HuH-7 (cell line): ENCODE measurements around the gene TRIP6.
"Not testable (repeated sequence)": the region's sequence is repeated elsewhere in the genome, so short reads cannot be mapped to it uniquely, and the experiment has no call there.

Experiments used
- DNase-seq: peaks from one replicate; pipeline ENCODE4 v3.0.0; 2011; ENCODE audit warnings: low spot score

TRIP6 gene

DNA sequence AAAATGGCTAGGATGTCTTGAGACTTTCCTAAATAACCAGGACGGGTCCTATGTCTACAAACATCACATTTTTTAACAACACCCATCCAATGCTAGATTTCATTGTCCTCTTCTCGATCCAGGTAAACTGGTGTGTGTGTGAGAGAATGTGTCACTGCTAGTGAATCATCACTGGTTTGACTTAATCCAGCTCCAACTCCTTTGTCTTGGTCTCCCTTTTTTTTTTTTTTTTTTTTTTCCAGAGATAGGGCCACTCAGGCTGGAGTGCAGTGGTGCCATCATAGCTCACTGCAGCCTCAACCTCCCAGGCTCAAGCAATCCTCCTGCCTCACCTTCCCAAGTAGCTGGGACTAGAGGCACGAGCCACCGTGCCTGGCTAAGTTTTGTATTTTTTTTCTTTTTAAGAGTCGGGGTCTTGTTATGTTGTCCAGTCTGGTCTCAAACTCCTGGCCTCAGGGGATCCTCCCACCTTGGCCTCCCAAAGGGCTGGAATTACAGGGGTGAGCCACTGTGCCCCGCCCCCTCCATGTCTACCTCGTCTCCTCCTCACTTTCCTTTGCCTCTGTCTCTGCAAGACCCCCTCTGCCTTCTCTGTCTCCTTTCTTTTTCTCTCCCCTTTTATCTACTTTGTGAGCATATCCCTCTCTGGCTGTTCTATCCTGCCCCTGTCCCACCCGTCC is 24.5 kb downstream of the TRIP6 start:
- no peak for DNase-seq

DNA sequence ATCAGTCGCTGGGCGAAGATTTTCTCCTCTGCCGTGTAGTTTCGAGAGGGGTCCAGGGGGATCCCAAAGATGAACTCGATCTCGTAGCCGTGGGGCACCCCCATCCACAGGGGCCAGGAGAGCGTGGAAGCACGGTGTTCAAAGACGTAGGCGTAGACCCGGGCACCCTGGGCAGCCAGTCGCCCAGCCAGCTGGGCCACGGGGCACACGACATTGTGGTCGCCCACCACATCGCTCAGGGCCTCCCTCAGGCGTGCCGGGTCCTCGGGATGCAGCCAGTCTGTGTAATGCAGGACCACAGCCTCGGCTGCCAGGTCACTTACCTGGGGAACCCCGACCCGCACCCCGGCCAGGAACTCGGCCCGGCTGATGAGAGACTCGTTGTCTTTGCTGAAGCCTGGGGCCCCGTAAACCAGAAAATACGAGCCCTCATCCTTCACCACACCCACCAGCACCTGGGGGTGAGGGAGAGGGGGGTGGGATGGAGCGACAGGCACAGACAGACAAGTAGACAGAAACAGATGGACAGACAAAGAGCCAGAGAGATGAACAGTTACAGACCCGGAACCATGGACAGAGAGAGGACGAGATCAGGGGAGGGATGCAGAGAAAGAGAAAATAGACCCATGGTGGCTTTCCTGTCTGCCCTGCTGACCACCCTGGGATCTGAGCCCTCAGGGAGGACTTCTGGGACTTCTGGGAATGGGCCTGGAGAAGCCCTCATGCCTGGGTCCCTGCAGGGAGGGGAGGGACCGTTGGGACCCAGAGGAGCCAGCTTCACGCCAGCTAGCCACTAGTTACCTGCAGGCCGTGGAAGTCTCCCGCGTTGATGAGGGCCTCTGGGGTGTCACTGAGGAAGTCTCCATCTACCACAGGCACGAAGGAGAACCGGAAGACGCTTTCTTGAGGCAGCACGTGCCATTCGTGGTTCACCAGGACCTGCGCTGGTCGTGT is 25.5 kb downstream of the TRIP6 start:
- no peak for DNase-seq

DNA sequence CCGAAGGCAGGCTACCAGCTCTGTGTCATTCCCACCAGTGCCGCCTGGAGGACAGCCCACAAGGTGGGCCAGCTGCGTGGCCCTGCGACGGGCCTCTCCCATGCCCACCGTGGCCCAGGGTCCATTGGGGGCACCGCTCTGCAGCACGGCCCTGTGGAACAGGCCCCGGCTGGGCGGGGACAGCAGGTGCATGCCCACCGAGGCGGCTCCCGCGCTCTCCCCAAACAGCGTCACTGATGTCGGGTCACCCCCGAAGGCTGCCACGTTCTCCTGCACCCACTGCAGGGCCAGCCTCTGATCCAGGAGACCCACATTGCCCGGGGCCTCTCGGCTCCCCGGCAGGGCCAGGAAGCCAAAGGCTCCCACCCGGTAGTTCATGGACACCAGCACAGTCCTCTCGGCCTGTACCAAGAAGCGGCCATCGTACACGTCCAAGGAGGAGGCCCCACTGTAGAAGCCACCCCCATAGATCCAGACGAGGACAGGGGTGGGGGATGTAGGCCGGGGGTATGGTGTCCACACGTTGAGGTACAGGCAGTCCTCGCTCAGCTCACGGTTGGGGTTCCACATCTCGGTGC is 26.2 kb downstream of the TRIP6 start:
- DNase-seq: no peak

DNA sequence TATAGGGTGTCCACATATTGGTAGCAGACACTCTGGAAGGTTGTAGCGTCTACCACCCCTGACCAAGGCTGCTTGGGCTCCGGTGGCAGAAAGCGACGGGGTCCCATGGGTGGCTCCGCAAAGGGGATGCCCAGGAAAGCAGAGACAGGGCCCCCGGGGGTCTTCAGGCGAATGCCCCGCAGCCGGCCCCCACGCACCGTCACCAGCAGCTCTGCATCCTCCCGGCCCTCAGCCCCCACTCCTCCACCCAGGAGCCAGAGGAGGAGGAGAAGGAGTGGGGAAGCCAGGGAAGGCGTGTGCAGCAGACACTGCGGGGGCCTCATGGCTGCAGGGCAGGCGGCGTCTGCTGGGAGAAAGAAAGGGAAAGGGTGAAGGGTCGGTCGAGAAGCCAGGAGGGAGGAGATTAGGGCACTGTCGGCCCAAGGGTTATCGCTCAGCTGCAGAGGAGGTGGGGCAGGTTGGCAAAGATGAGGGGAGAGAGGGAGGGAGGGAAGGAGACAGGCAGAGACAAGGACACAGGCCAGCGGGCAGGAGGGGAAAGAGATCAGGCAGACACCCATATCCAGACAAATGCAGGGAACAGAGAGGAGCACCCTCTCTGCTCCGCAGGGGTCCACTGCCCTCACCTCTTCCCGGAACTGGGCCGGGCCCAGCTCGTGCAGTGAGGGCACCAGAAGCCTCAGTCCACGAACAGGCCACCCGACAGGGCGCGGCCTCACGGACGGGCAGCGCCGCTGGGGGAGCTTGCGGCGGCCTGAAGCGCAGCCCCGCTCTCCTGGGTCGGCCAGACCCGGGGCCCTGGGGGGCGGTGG is 26.9 kb downstream of the TRIP6 start:
- no peak for DNase-seq

DNA sequence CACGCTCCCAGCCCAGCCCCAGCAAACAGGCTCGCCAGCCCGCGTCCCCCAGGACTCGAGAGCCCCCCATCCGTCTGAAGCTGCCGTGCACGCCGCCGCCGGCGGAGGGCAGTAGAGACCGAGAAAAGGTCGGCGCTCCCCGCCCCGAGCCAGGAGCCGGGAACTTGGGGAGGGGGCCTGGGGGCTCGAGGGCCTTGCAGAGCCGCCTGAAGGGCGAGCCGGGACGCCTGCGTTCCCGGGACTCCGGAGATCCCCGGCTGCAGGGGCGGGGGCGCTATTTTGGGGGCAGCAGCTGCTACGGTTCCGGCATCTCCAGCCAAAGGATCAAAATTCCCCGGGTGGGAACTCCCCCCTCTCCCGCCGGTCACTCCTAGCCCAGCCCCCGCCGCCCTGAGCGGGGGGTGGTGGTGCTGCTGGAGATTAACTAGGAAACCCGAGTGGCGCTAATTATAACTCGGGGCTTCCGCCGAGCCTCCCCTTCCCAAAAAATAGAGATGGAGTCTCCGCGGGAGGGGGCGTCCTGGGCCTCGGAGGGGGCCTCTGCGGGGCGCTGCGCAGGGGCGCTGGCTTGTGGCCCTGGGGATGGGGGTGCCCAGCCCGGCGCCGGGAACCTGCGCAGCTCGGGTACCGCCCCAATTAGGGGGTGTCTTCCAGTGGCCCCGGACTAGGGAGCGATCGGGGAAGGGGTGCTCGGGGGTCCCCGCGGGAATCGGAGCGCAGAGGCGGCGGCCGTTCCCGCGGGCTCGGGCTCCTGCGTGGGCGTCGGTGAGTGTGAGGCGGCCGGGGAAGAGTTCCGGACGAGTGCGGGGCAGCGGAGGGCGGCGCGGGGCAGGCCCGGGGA is 27.9 kb downstream of the TRIP6 start:
- peak; percentile 79 for DNase-seq

- no peak for DNase-seq
These were observed 28.4 kb downstream of the TRIP6 start, which contains the start of gene ACHE for GRCh38 chr7:100895701-100895955. Gene ACHE (minus strand): TSS chr7:100895888. CDS start chr7:100894232, 1,656 bp downstream.

DNA sequence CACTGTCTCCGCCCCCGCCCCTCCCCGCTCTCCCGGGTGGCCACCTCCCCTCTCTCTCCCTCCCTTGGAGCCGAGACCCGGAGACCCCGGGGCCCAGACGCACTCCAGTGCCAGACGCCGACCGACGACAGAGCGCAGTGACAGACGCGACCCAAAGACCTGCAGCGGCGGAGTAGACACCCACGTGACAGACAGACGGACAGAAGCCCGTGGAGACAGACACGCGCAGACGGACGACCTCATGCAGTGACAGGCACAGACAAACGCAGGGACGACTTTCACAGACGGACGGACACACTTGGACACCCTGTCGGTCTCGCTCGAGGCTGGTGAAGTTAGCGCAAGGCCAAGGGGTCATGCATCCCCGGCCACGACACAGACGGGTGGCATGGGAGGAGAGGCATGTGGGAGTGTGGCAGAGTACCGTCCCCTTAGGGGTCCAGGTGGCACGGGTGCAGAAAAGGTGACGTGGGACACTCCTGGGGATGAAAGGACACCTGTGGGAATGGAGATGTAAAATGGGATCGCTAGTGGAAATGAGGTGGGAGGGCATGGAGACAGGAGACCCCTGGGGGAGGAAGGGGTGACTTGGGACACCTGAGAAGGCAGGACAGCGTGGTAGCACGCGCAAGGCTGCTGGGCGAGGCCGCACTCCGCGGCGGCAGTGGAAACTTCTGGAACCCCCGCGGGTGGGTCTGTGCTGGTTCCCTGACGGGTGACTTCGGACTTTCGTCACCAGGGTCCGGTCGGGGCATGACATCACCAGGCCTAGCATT is 29.0 kb downstream of the TRIP6 start:
- DNase-seq: peak; percentile 86

- DNase-seq: no peak
These were observed 29.8 kb downstream of the TRIP6 start for GRCh38 chr7:100896732-100897608.

DNA sequence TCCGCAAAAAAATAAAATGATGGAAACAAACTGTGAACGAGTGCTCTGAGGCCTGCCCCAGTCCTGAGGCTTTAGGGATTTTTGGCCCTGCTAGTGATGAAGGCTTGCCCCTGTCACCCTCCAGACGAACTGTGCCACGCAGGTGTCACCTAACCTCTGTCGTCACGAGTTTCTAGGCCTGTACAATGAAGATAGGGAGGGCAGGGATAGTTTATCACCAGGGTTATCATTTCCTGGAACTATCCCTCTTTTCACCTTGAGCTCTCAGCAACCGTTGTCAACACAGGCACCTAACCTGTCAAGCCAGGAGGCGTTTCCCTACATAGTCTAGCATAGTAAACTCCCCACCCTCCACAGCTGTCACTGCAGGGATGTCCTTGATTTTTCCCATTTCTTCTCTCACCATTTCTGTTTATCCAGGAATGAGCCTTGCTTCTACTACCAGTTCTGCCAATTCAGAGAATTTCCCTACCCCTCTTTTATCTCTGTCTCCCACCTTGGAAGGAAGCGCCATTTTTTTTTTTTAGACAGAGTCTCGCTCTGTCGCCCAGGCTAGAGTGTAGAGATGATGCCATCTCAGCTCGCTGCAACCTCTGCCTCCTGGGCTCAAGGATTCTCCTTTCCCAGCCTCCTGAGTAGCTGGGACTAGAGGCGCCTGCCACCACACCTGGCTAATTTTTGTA is 30.7 kb downstream of the TRIP6 start:
- DNase-seq: no peak

DNA sequence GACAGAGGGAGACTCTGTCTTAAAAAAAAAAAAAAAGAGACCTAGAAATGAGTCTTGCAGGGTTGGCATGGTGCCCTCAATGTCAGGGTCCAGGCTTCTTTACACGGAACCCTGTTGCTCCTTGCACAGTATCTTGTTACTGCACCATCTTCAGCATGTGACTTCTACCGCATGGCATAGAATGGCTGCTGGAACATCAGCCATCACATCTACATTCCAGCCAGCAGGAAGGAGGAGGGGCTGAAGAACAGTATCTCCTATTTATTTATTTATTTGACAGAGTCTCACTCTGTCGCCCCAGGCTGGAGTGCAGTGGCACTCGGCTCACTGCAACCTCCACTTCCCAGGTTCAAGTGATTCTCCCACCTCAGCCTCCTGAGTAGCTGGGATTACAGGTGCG is 32.2 kb downstream of the TRIP6 start:
- no peak for DNase-seq

DNA sequence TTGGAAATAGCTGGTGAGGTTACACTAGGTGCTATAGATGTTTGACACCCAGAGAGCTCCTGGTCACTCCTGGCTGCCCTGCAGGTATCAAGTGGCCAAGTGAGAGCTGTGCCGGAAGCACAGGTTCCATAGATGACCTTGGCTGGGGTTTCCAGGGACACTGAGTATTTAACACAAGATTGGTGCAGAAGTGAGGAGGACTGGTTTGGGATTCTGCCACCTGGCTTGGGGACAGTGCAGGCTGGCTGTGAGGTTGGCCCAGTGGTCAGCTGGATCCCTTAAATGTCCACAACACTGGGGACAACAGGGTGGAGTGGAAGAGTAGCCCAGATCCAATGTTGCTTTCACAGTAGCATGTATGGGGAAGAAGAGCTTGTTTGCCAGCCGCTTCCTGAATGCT is 33.8 kb downstream of the TRIP6 start:
- DNase-seq: no peak

- DNase-seq: no peak
These were observed 34.7 kb downstream of the TRIP6 start for GRCh38 chr7:100901921-100902332.

- DNase-seq: no peak
These were observed 35.5 kb downstream of the TRIP6 start for GRCh38 chr7:100902638-100903037.

GRCh38 chr7:100908512-100908911 is 41.3 kb downstream of the TRIP6 start:
- DNase-seq: no peak

DNA sequence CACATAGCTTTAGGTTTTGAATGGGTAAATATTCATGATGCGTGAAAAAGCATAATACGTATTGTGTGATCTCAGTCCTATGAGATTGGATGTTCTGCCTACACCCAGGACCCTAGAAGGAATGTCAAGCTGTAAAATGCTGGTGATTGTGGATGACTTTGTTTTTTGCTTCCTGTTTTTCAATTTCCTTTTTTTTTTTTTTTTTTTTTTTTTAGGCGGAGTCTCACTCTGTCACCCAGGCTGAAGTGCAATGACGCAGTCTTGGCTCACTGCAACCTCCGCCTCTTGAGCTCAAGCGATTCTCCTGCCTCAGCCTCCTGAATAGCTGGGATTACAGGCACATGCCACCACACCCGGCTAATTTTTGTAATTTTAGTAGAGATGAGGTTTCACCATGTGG is 43.3 kb downstream of the TRIP6 start:
- not testable (repeated sequence) for DNase-seq

DNA sequence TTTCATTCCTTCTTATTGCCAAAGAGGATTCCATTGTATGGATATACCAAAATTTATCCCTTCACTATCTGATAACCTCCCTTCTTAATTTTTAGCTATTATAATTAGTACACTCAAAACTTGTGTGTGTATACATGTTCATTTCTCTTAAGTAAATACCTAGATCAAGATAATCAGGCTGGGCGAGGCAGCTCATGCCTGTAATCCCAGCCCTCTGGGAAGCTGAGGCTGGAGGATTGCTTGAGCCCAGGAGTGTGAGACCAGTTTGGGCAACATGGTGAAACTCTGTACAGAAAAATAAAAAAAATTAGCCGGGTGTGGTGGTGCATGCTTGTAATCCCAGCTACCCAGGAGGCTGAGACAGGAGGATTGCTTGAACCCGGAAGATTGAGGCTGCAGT is 44.3 kb downstream of the TRIP6 start:
- no peak for DNase-seq

- no peak for DNase-seq
These were observed 47.2 kb downstream of the TRIP6 start for GRCh38 chr7:100914208-100914878.

GRCh38 chr7:100914879-100915447 is 47.8 kb downstream of the TRIP6 start:
- DNase-seq: no peak
